ENCODE measurements around the gene PI4KB. TPM values are rescaled to one million over a fixed set of nuclear protein-coding genes. Genes with fewer than 3 reads are reported as not detected.

PI4KB gene
- total and polyA plus RNA-seq, 9 of the 15 experiments (the other 6 are each of a cell fraction or from before 2014, with no cell fraction given): 3.1 to 65.4 (median 45.1) TPM

- TF ChIP-seq PBX2 (CRISPR knock-in tag; IDR thresholded peaks at IDR 0.05; ENCODE audit: low read depth): no peak
- no peak for TF ChIP-seq PBX2 (tag; conservative IDR thresholded peaks at IDR 0.05; ENCODE audit: low read depth)
- TF ChIP-seq NUFIP1 (IDR thresholded peaks at IDR 0.05; ENCODE audit: partially characterized antibody): no peak
- TF ChIP-seq MGA (IDR thresholded peaks at IDR 0.05): 0 out of 2 replicates have a peak, but pooled peaks have one; percentile 46
- no peak for TF ChIP-seq MECOM (CRISPR knock-in tag; IDR thresholded peaks at IDR 0.05)
- no peak for TF ChIP-seq THAP12 (CRISPR knock-in tag; IDR thresholded peaks at IDR 0.05)
- TF ChIP-seq E2F4 (CRISPR knock-in tag; IDR thresholded peaks at IDR 0.05; ENCODE audit: low read depth): no peak
- TF ChIP-seq KDM1A (IDR thresholded peaks at IDR 0.05): 0 out of 4 replicates have a peak, but pooled peaks of 1 of the 2 experiments have one; percentile 23
- TF ChIP-seq ZNF586 (CRISPR knock-in tag; conservative IDR thresholded peaks at IDR 0.05): no peak
These were observed 873 bp upstream of the PI4KB start (continued) for GRCh38 chr1:151327903-151328674.
